HepG2 (cell line): ENCODE data around the gene LRRC51.

ENCODE experiments used
- IRF1 ChIP-seq: sonication (generic); formaldehyde crosslinking; IDR thresholded peaks from 2 replicates; pipeline ENCODE4 v1.4.0; 2020; ENCODE audit warnings: low read depth, mild to moderate bottlenecking, missing genetic modification reagents
- KLF15 ChIP-seq: sonication (generic); formaldehyde crosslinking; IDR thresholded peaks from 2 replicates; pipeline ENCODE4 v1.8.1; 2023; ENCODE audit warnings: borderline replicate concordance, mild to moderate bottlenecking, inconsistent platforms, missing genetic modification reagents, mixed read lengths
- POLR2A ChIP-seq, 2 experiments: IDR thresholded peaks; 2 replicates each; pipeline ENCODE4 v1.6.1; 2011; ENCODE audit warnings: low read depth in 2 of 2, low read length in 2 of 2, mild to moderate bottlenecking in 1 of 2, moderate library complexity in 1 of 2; ENCODE audit not compliant: insufficient read depth in 1 of 2
- POLR2AphosphoS5 ChIP-seq: IDR thresholded peaks from 2 replicates; pipeline ENCODE4 v1.6.1; 2012; ENCODE audit warnings: low read depth, low read length

- no peak for TF ChIP-seq POLR2AphosphoS5
- TF ChIP-seq POLR2A (IDR thresholded peaks at IDR 0.05; ENCODE audit: insufficient read depth in 1 of 2, low read depth in 2 of 2, low read length in 2 of 2), result no peak
- TF ChIP-seq IRF1 (CRISPR knock-in tag), result no peak
- TF ChIP-seq KLF15, result no peak
Measured at GRCh38 chr11:72067266-72067665, 13.4 kb upstream of the LRRC51 start.
